ENCODE results near the gene TCEA2.

Gene TCEA2

GRCh38 chr20:64119681-64120341, 56.8 kb downstream of the TCEA2 start:
- Histone ChIP-seq H3K36me3 (no peaks in the 10 kb centered on the region), H3K9me3 (no peaks in the 10 kb centered on the region), H3K27me3 (peaks cover 43% of the 10 kb centered on the region), H3K4me1 (ENCODE audit: control insufficient read depth in 1 of 2, insufficient read depth in 1 of 2, low read depth in 1 of 2, low read length in 1 of 2) (peaks cover 6 to 9% of the 10 kb centered on the region in 2 experiments), H3K27ac (no peak overlapping the region), H3K4me3 (ENCODE audit: low read depth in 1 of 2, low read length in 1 of 2) (peak overlapping the region; percentile 37 to 53)
- no peak for TF ChIP-seq CTCF (IDR thresholded peaks at IDR 0.05)

- TF ChIP-seq CTCF (IDR thresholded peaks at IDR 0.05), result no peak
- no peaks in the 10 kb centered on the region for H3K9me3 ChIP-seq
- H3K4me1 ChIP-seq (ENCODE audit: control insufficient read depth in 1 of 2, insufficient read depth in 1 of 2, low read depth in 1 of 2, low read length in 1 of 2), result peaks cover 6 to 9% of the 10 kb centered on the region in 2 experiments
- H3K27me3 ChIP-seq, result peaks cover 59% of the 10 kb centered on the region
- no peak overlapping the region for H3K4me3 ChIP-seq (ENCODE audit: low read depth in 1 of 2, low read length in 1 of 2)
- H3K36me3 ChIP-seq, result no peaks in the 10 kb centered on the region
- no peak overlapping the region for H3K27ac ChIP-seq
Observed at GRCh38 chr20:64121586-64121985, 58.6 kb downstream of the TCEA2 start.

All from neutrophil (primary cell).